Mucosa of gallbladder (tissue), 1 donor: ENCODE data around the gene CKB. TPM values are rescaled to one million over a fixed set of nuclear protein-coding genes. Genes with fewer than 3 reads are reported as not detected.

Experiments
- DNase-seq: peaks from one replicate; pipeline ENCODE4 v3.0.0-alpha.2; 2020; ENCODE audit warnings: low spot score
- total RNA-seq: library from RNA; stranded (reverse); gene quantifications from one replicate; pipeline ENCODE4 v1.2.1, GENCODE V29; 2021
- donor health status: DM: no; HTN: no; CAD: no.

Gene CKB
- total RNA-seq, 1 donor from 2014 or later, result 424 TPM

GRCh38 chr14:103537175-103537990 is 14.8 kb upstream of the CKB start:
- DNase-seq, result no peak

GRCh38 chr14:103536693-103537092 is 14.1 kb upstream of the CKB start:
- DNase-seq, result no peak

- DNase-seq, result no peak
Observed at GRCh38 chr14:103535891-103536565, 13.4 kb upstream of the CKB start.

GRCh38 chr14:103535081-103535890 is 12.7 kb upstream of the CKB start:
- DNase-seq, result no peak

- DNase-seq, result no peak
Observed at GRCh38 chr14:103534576-103535061, 12.0 kb upstream of the CKB start.

- no peak for DNase-seq
Observed at GRCh38 chr14:103533999-103534575, 11.5 kb upstream of the CKB start.

GRCh38 chr14:103533137-103533998 is 10.7 kb upstream of the CKB start:
- no peak for DNase-seq

GRCh38 chr14:103532216-103533136 is 9.8 kb upstream of the CKB start:
- no peak for DNase-seq

- DNase-seq, result no peak
Observed at GRCh38 chr14:103531421-103532215, 9.0 kb upstream of the CKB start.

GRCh38 chr14:103530831-103531230 is 8.2 kb upstream of the CKB start:
- DNase-seq, result no peak

- no peak for DNase-seq
Observed at GRCh38 chr14:103530390-103530789, 7.8 kb upstream of the CKB start.

GRCh38 chr14:103529383-103530365 is 7.0 kb upstream of the CKB start:
- DNase-seq, result no peak

- DNase-seq, result peak; percentile 92
Observed at GRCh38 chr14:103528587-103529382, 6.2 kb upstream of the CKB start, which contains the start of gene TRMT61A. Gene TRMT61A (plus strand): TSS chr14:103529196. CDS start chr14:103529979, 783 bp downstream.

GRCh38 chr14:103528146-103528586 is 5.5 kb upstream of the CKB start:
- DNase-seq, result no peak

- DNase-seq, result no peak
Observed at GRCh38 chr14:103527408-103528145, 4.9 kb upstream of the CKB start.

GRCh38 chr14:103526914-103527248 is 4.3 kb upstream of the CKB start:
- no peak for DNase-seq
